ENCODE data around the gene UBL5.
"Not testable (repeated sequence)": the region's sequence is repeated elsewhere in the genome, so short reads cannot be mapped to it uniquely, and the experiment has no call there.

Gene UBL5

DNA sequence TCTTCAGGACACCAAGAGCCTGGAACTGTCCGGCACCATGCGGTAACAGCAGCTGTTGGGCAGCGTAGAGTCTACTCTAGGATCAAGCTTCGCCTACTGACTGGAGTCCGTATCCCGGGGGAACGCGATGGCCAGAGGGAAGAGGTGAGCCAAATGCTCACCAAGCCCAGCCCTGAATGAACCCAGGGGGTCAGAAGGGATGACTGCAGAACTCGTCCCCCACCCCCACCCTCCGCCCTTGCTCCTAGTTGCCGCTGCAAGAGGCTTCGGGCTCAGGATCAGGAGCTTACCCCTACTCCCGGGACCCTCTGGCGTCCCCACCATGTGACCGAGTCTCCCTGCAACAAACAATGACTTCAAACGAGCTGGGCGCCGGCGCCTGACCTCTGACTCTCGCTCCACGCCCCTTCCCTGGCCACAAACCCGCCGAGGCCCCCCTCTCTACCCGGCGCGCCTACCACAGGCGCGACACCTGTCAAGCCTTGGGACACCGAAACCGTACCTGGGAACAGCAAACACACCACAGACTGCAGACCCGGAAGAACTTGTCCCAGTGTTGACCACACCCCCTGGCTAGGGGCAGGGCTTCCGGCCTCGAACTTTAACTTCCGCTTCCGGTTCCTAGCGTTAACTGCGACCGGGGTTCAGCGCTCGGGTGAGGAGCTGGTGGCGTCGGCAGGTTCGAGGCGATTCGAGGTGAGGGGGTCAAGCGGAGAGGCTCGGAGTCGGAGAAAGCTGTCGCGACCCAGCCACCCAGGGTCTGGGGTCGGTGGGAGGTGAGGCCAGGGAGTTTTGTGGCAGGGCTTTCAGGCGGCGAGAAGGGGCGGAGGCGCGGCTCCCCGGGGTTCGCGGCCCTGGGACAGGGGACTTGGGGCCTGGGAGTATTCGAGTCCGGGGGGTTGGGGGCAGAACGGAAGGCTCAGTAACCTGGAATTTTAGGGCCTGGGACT is at the start of gene UBL5:
TSS of gene UBL5 (plus strand) at position 630 of the 950 bp plus-strand sequence. CDS start 420 bp downstream, outside the sequence.
- in situ Hi-C loops (cut with MboI; ENCODE audit: low sequenced_read_pairs): no loop called here

DNA sequence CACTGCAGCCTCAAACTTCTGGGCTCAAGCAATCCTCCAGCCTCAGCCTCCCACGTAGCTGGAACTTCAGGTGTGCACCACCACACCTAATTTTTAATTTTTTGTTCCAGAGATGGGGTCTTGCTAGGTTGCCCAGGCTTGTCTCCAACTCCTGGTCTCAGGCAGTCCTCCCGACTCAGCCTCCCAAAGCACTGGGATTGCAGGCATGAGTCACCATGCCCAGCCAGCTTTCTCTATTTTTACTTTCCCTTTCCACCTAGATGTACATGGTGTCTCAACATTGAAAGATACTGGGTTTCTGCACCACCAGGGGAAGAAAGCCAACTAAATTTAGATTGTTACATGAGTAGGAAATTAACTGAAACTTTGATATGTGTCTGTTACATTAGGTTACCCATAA is 45.4 kb upstream of the UBL5 start:
- in situ Hi-C loops (cut with MboI; ENCODE audit: low sequenced_read_pairs): no loop called here

DNA sequence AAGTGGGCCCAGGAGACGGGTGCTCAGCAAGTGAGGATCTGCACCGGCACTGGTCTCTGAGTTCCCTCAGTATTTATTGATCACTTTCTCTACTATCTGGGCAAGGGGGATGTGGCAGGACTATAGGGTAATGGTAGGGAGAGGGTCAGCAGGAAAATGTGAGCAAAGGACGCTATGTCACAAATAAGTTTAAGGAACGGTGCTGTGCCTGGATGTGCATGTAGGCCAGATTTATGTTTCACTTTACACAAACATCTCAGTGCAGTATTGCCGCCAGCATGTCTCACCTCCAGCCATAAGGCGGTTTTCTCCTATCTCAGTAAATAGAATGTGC is 43.6 kb upstream of the UBL5 start:
- in situ Hi-C loops (cut with MboI; ENCODE audit: low sequenced_read_pairs): not testable (repeated sequence)

DNA sequence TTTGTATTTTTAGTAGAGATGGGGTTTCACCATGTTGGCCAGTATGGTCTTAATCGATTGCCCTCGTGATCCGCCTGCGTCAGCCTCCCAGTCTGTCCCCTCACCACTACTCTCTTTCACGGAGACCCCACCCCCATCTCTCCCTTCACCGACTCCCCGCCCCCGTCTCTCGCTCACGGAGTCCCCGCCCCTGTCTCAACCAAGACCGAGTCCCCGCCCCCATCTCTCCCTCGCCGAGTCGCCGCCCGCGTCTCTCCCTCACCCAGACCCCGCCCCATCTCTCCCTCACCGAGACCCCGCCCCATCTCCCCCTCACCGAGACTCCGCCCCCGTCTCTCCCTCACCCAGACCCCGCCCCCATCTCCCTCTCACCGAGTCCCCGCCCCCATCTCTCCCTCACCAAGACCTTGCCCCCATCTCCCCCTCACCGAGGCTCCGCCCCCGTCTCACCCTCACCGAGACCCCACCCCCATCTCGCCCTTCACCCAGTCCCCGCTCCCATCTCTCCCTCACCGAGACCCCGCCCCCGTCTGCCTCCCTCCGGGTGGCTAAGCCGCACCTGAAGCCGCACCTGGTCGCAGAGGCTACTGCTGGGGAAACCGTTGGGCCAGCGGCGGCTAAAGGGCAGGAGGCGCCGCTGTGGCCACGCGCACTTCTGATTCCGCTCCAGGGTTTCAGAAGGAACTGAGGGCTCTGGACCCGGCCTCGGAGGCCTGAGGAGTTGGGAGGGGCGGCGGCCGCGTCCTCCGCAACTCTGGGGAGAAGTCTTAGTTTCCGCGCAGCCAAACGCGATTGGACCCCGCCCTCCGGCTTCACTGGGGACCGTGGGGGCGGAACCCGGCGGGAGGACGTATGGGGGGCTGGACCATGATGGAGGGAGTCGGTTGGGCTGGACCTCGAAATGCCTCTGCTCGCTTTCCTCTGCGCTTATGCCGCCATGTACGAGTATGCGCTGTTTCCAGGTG is 42.1 kb upstream of the UBL5 start:
- in situ Hi-C loops (cut with MboI; ENCODE audit: low sequenced_read_pairs): no loop called here

GRCh38 chr19:9786342-9786741 is 41.4 kb upstream of the UBL5 start:
- in situ Hi-C loops (cut with MboI; ENCODE audit: low sequenced_read_pairs): no loop called here

GRCh38 chr19:9786819-9787218 is 40.9 kb upstream of the UBL5 start:
- in situ Hi-C loops (cut with MboI; ENCODE audit: low sequenced_read_pairs): no loop called here

DNA sequence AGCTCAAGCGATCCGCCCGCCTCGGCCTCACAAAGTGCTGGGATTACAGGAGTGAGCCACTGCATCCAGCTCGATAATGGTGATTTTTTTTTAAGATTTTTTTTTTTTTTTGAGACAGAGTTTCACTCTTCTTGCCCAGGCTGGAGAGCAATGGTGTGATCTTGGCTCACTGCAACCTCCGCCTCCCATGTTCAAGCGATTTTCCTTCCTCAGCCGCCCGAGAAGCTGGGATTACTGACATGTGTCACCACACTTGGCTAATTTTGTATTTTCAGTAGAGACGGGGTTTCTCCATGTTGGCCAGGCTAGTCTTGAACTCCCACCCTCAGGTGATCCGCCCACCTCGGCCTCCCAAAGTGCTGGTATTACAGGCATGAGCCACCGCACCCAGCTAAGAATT is 39.1 kb upstream of the UBL5 start:
- in situ Hi-C loops (cut with MboI; ENCODE audit: low sequenced_read_pairs): not testable (repeated sequence)

DNA sequence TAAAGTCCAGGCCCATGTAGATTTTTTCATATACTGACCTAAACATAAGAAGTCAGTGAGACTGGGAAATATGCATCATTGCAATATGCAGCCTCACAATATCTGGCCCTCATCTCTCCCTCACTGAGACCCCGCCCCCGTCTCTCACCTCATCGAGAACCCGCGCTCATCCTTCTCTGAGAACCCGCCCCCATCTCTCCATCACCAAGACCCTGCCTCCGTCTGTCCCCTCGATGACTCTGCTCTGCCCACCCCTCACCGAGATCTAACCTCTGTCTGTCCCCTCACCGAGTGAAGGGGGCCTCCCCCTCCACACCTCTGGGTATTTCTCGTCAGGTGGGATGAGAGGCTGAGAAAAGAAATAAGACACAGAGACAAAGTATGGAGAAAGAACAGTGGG is 38.7 kb upstream of the UBL5 start:
- in situ Hi-C loops (cut with MboI; ENCODE audit: low sequenced_read_pairs): no loop called here

- in situ Hi-C loops (cut with MboI; ENCODE audit: low sequenced_read_pairs): not testable (repeated sequence)
Measured at GRCh38 chr19:9789579-9789978, 38.1 kb upstream of the UBL5 start.

DNA sequence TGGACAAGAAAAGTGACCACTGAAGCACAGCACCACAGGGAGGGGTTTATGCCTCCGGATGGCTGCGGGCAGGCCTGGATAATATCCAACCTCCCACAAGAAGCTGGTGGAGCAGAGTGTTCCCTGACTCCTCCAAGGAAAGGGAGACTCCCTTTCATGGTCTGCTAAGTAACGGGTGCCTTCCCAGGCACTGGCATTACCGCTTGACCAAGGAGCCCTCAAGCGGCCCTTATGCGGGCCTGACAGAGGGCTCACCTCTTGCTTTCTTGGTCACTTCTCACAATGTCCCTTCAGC is 36.7 kb upstream of the UBL5 start:
- in situ Hi-C loops (cut with MboI; ENCODE audit: low sequenced_read_pairs): loop anchor here (10.0 kb wide), 2 partner anchors 166 to 656 kb away; partner anchors contain the start of gene ZNF561

GRCh38 chr19:9791552-9792205 is 36.0 kb upstream of the UBL5 start:
- in situ Hi-C loops (cut with MboI; ENCODE audit: low sequenced_read_pairs): loop anchor here (10.0 kb wide), 2 partner anchors 167 to 657 kb away; partner anchors contain the start of gene ZNF561

GRCh38 chr19:9792206-9793070 is 35.3 kb upstream of the UBL5 start:
- in situ Hi-C loops (cut with MboI; ENCODE audit: low sequenced_read_pairs): loop anchor here (10.0 kb wide), 2 partner anchors 168 to 658 kb away; partner anchors contain the start of gene ZNF561

GRCh38 chr19:9793071-9793591 is 34.6 kb upstream of the UBL5 start:
- in situ Hi-C loops (cut with MboI; ENCODE audit: low sequenced_read_pairs): loop anchor here (10.0 kb wide), 2 partner anchors 168 to 658 kb away; partner anchors contain the start of gene ZNF561

DNA sequence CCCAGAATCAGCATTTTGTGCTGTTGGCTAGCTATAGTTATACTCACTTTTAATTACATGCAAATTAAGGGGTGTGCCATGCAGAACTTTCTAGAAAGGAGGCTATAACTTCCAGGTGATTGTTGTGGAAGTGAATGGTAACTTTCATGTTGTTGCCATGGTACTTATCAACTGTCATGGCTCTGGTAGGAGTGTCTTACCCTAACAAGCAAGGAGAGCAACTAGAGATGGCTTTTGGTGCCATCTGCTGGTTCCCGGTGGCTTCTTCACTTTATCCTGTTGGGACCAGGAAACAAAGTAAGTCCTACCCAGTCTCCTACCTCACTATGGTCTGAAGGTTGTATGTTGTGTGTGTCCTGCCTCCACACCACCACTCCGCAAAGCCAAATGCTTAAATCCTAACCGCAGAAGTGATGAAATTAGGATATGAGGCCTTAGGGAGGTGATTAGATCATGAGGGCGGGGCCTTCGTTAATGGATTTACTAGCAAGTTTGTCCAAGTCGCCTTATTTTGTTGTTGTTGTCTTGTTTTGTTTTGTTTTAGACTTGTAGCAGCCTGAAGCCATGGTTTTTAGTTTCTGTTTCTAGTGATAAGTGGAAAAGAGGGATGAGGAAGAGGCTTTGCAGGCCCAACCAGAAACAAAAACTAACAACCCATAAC is 31.5 kb upstream of the UBL5 start:
- in situ Hi-C loops (cut with MboI; ENCODE audit: low sequenced_read_pairs): loop anchor here (10.0 kb wide), 2 partner anchors 171 to 661 kb away; partner anchors contain the start of gene ZNF561

DNA sequence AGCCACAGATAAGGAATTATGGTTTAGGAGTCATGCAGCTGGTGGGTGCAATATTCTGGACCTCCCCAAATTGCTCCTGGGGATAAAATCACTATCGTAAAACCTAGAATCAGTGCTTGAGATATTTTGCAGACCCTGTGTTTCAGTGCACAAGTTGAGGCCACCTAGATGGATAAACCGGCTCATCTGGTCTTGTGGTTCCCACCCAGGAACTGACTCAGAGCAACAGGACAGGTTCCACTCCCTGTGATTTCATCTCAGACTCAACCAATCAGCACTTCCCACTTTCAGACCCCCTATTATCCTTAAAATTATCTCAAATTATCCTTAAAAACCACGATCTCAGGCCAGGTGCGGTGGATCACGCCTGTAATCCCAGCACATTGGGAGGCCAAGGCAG is 29.8 kb upstream of the UBL5 start:
- in situ Hi-C loops (cut with MboI; ENCODE audit: low sequenced_read_pairs): loop anchor here (10.0 kb wide), 2 partner anchors 173 to 663 kb away; partner anchors contain the start of gene ZNF561

DNA sequence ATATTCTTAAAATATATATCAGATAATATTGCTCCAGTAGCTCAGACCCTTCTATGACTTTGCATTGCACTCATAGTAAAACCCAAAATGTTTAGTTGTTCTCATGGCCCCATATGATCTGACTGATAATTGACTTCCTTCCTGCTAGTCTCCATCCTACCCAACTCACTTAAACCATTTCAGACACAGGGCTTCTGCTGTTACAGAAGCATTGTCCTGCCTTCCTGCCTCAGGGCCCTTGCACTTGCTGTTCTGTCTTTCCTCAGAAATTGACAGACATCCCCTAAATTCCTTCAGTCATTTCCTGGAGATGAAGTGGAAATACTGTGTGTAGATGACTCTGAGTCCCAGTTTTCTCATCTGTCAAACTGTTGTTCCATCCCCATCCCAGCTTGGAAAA is 28.6 kb upstream of the UBL5 start:
- in situ Hi-C loops (cut with MboI; ENCODE audit: low sequenced_read_pairs): loop anchor here (10.0 kb wide), 2 partner anchors 174 to 664 kb away; partner anchors contain the start of gene ZNF561

- in situ Hi-C loops (cut with MboI; ENCODE audit: low sequenced_read_pairs): no loop called here
Measured at GRCh38 chr19:9801976-9802375, 25.7 kb upstream of the UBL5 start.

- in situ Hi-C loops (cut with MboI; ENCODE audit: low sequenced_read_pairs): no loop called here
Measured at GRCh38 chr19:9806803-9807202, 20.9 kb upstream of the UBL5 start.
